GM12873 (cell line): Measurements from ENCODE around the gene LEP.

Source experiments
- TF ChIP-seq, protein P1 (sequence below): IDR thresholded peaks from 2 replicates; pipeline ENCODE4 v1.5.1; 2012; ENCODE audit warnings: low read depth, mild to moderate bottlenecking, moderate library complexity, low read length, control low read depth; ENCODE audit not compliant: insufficient read depth; ENCODE audit errors: missing control alignments

LEP gene

DNA sequence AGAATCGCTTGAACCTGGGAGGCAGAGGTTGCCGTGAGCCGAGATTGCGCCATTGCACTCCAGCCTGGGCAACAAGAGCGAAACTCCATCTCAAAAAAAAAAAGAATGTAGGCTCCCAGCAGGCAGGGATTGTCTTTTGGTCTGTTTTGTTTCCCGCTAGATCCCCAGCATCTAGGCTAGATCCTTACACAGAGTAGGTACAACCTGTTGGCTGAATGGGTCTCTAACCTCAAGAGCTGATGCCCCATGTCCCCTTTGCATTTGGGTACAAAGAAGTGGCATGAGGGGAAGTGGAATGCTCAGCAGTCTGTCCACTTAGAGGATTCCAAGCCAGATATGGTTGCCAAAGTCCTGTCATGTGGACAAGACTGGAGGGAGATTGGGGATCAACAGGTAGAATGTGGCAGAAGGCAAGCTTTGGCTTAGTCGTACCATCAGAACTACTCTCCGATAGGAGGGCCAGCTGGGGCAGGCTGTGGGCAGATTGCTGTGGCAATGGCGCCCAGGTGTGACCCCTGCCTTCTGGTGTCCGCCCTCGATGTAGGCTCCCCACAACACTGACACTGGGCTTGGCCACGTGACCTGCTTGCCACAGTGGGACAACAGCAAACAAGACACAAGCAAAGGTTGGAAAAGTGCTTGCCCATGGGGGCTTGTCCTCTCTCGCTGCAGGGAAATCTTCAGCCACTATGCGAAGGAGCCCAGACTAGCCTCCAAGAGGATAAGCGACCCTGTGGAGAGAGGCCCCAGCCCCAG, 21.4 kb downstream of the LEP start:
- TF ChIP-seq, protein P1, sequence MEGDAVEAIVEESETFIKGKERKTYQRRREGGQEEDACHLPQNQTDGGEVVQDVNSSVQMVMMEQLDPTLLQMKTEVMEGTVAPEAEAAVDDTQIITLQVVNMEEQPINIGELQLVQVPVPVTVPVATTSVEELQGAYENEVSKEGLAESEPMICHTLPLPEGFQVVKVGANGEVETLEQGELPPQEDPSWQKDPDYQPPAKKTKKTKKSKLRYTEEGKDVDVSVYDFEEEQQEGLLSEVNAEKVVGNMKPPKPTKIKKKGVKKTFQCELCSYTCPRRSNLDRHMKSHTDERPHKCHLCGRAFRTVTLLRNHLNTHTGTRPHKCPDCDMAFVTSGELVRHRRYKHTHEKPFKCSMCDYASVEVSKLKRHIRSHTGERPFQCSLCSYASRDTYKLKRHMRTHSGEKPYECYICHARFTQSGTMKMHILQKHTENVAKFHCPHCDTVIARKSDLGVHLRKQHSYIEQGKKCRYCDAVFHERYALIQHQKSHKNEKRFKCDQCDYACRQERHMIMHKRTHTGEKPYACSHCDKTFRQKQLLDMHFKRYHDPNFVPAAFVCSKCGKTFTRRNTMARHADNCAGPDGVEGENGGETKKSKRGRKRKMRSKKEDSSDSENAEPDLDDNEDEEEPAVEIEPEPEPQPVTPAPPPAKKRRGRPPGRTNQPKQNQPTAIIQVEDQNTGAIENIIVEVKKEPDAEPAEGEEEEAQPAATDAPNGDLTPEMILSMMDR: no peak

DNA sequence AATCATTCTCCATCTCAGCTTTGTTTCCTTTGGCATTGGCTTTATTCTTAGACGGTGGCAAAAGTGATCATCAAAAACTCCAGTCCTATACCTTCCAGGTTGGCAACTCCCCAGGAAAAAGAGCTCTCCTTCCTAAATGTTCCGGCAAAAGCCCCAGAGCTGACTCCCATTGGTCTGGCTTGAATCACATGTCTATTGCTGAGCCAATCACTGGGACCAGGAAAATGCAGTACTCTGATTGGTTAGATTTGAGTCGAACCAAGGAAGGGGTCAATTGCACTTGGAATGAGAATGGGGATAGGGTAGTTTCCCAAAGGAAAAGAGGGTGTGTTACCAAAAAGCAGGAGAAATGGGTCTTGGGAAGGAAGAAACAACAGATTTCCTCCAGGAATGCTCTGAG, 22.3 kb downstream of the LEP start:
- TF ChIP-seq, protein P1: no peak

DNA sequence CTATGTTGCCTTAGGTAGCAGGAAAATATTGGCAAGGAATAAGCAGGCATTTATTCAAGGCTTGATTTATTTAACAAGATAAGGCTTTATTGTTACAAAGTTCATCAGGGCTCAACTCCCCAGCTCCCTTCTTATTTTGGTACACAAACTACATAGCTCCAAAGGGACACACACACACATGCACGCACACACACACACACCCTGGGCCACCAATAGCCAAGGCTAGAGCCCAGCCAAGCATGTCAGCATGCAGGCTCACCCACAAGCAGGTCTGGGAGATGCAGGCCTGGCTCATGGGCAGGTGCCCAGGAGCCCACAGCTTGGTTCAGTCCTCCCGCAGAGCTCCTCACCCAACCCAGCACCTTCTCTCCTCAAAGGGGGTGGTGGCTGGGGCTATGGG, 23.4 kb downstream of the LEP start:
- TF ChIP-seq, protein P1: no peak

DNA sequence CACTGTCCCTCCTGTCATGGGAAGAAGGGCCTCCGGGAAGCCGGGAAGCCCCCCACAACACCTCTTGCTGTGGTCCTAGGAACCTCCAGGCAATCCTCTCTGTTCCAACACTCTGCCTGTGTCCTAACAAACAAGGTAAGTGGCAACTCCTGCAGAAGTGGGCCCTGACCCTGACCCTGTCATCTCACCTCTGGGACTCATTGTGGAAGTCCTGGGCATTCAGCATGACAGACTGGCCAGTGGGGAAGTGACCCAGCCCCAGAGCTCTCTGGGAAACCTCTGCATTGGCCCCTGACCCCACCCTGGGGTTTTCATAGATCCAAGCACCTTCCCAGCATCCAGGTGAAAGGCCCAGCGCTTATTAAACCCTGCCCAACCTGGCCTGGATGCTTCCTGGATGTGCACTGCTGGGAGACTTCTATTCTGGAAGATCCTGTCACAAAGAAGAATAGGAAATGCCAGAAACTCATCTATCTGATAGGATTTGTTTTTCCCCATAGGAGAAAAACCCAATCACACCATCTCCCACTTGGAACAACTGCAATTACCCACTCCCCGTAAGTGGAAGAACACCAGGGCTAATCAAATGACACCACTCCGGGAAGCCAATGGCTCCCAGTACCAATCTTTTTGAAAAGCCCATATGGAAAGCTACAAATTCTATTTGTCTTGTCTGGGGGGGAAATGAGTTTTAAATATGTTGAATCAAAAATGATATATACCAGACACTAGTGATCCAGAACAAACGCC, 24.3 kb downstream of the LEP start:
- TF ChIP-seq, protein P1: no peak

DNA sequence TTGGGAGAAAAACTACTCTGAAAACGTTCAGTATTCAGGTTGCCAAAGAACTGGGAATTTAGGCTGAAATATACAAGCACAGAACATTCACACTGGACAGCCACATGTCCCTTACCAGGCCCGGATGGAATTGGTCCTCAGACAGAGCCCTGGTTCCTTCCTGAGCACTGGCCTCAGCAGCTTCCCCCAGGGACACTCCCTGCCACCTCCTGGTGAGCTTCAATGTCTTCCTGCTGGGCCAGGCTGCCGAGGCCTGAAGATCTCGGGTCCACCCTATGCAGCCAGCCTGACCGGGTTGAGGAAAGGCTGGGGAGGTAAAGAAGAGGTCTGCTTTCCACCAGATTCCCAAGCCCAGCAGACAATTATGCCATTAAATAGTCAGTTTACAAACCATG, 24.8 kb downstream of the LEP start:
- TF ChIP-seq, protein P1: no peak

DNA sequence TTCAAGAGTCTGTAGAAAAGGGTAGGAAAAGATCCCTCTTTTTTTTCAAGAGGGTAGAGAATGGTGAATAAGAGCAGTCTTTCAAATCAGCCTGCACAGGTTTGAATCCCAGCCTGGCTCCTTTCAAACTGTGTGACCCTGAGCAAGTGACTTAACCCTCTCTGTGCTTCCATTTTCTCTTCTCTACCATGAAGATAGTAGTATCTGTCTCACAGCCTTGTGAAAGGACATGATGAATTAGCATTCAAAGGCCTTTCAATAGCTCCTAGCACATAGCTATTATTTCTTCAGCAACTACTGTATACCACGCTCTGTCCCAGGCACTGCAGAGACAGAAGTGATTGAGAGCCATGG, 25.4 kb downstream of the LEP start:
- TF ChIP-seq, protein P1: no peak

DNA sequence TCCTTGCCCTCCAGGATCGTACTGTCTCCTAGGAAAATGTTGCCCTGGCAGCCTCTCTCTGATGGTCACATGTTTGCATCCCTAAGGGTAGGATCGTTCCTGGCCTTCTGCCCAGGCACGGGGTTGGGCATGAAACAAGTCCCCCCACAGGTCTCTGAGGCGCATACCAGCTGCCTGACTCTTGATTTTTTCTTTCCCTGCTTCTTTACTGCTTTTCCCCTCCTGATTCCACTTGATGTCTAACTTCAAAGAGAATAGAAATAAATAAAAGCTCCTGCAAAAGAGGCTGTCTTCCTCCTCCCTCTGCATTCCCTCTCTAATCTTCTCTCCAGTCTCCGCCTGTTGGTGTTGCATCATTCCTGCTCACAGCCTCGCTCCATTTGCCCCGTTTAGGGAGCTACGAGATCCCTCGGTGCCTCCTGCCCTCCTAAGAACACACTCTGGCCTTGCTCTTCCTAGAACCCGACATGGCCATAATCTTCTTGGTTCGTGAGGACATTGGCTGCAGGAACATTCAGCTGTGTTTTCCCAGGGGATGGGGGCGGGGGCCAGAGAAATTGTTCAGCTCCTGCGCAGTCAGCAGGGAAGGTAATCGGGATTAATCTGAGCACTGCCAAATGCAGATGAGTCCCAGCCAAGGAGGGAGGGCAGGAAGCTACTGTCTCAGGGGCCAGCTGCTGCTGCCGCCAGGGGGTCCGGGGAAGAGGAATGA, 26.0 kb downstream of the LEP start:
- TF ChIP-seq, protein P1: no peak
